ENCODE data around the gene ADPRS. TPM values are rescaled to one million over a fixed set of nuclear protein-coding genes. Genes with fewer than 3 reads are reported as not detected.

Gene ADPRS
- total and polyA plus RNA-seq, 2 donors (not counting 3 experiments of a cell fraction or from before 2014, with no cell fraction given) = 32.9 to 48.1 TPM

- no peaks in the 10 kb centered on the region for H3K9me1 ChIP-seq (replicated peaks; ENCODE audit: control insufficient read depth, extremely low read depth, insufficient read depth, low read length)
- H3K9ac ChIP-seq (replicated peaks; ENCODE audit: extremely low read depth, insufficient read depth, low read length) = no peak overlapping the region
- dilution Hi-C loops (cut with MboI; ENCODE audit: extremely low pct_ligation_motif_present, low sequenced_read_pairs) = no loop called here
- intact Hi-C loops (cut with micrococcal nuclease) = no loop called here
- no peaks in the 10 kb centered on the region for H3K36me3 ChIP-seq (ENCODE audit: control insufficient read depth in 2 of 2, extremely low read depth in 1 of 2, insufficient read depth in 2 of 2, low read length in 2 of 2)
- H2AFZ ChIP-seq (ENCODE audit: low read depth, low read length) = no peak overlapping the region
- DNase-seq (ENCODE audit: low read depth, low spot score) = no peak
- no peaks in the 10 kb centered on the region for H3K27me3 ChIP-seq (ENCODE audit: control insufficient read depth in 2 of 2, insufficient read depth in 2 of 2, low read length in 2 of 2)
- no peak for FAIRE-seq
- POLR2A ChIA-PET = no interaction called here
- H3K9me3 ChIP-seq (replicated peaks; ENCODE audit: control insufficient read depth, insufficient read depth, low read length) = no peaks in the 10 kb centered on the region
- no peak overlapping the region for H3K4me3 ChIP-seq (replicated peaks in 1 of 3; ENCODE audit: insufficient read depth in 1 of 3, low read depth in 1 of 3, low read length in 3 of 3)
- no peaks in the 10 kb centered on the region for H4K20me1 ChIP-seq (replicated peaks; ENCODE audit: control insufficient read depth, extremely low read depth, insufficient read depth, low read length)
- BruUV-seq (replicated peaks) = no TSS peak
- no peaks in the 10 kb centered on the region for H3K4me1 ChIP-seq (ENCODE audit: control insufficient read depth, extremely low read depth, insufficient read depth, low read length)
- TF ChIP-seq MYC (IDR thresholded peaks at IDR 0.05; ENCODE audit: low read depth, low read length) (no peak), POLR2AphosphoS5 (IDR thresholded peaks at IDR 0.05; ENCODE audit: insufficient read depth, low read depth, low read length) (no peak)
- CTCF ChIA-PET = interaction anchor here (0.9 kb wide), 1 partner anchor 10 kb away, joined by 3 read pairs; no protein-coding TSS in a partner anchor
- no peaks in the 10 kb centered on the region for H3K79me2 ChIP-seq (ENCODE audit: control insufficient read depth, insufficient read depth, low read length)
- no peak overlapping the region for H3K27ac ChIP-seq (ENCODE audit: insufficient read depth, low read depth, low read length)
- no peak overlapping the region for H3K4me2 ChIP-seq (ENCODE audit: insufficient read depth, low read length)
These were observed 20.8 kb upstream of the ADPRS start for GRCh38 chr1:36067871-36068270.

- Histone ChIP-seq H4K20me1 (replicated peaks; ENCODE audit: control insufficient read depth, extremely low read depth, insufficient read depth, low read length) (no peaks in the 10 kb centered on the region), H3K9me1 (replicated peaks; ENCODE audit: control insufficient read depth, extremely low read depth, insufficient read depth, low read length) (no peaks in the 10 kb centered on the region), H3K36me3 (ENCODE audit: control insufficient read depth in 2 of 2, extremely low read depth in 1 of 2, insufficient read depth in 2 of 2, low read length in 2 of 2) (no peaks in the 10 kb centered on the region), H3K9me3 (replicated peaks; ENCODE audit: control insufficient read depth, insufficient read depth, low read length) (no peaks in the 10 kb centered on the region), H3K4me3 (replicated peaks in 1 of 3; ENCODE audit: insufficient read depth in 1 of 3, low read depth in 1 of 3, low read length in 3 of 3) (no peak overlapping the region), H3K4me1 (ENCODE audit: control insufficient read depth, extremely low read depth, insufficient read depth, low read length) (no peaks in the 10 kb centered on the region), H3K27ac (ENCODE audit: insufficient read depth, low read depth, low read length) (no peak overlapping the region), H3K79me2 (ENCODE audit: control insufficient read depth, insufficient read depth, low read length) (no peaks in the 10 kb centered on the region), H3K9ac (replicated peaks; ENCODE audit: extremely low read depth, insufficient read depth, low read length) (no peak overlapping the region), H3K27me3 (ENCODE audit: control insufficient read depth in 2 of 2, insufficient read depth in 2 of 2, low read length in 2 of 2) (no peaks in the 10 kb centered on the region), H2AFZ (ENCODE audit: low read depth, low read length) (no peak overlapping the region), H3K4me2 (ENCODE audit: insufficient read depth, low read length) (no peak overlapping the region)
- ChIA-PET POLR2A (no interaction called here), CTCF (interaction anchor here (0.9 kb wide), 1 partner anchor 11 kb away, joined by 3 read pairs; no protein-coding TSS in a partner anchor)
- DNase-seq (ENCODE audit: low read depth, low spot score) (no peak), FAIRE-seq (no peak)
- intact Hi-C loops (cut with micrococcal nuclease) (no loop called here), dilution Hi-C loops (cut with MboI; ENCODE audit: extremely low pct_ligation_motif_present, low sequenced_read_pairs) (no loop called here)
- no peak for TF ChIP-seq POLR2A (IDR thresholded peaks at IDR 0.05; ENCODE audit: low read depth, low read length)
- TF ChIP-seq POLR2AphosphoS5 (IDR thresholded peaks at IDR 0.05; ENCODE audit: insufficient read depth, low read depth, low read length) = no peak
- BruUV-seq (replicated peaks) = no TSS peak
These were observed 19.8 kb upstream of the ADPRS start for GRCh38 chr1:36068866-36069265.

Data from endothelial cell of umbilical vein (primary cell).